ENCODE results near the gene TBL1X.
"Not testable (repeated sequence)": the region's sequence is repeated elsewhere in the genome, so short reads cannot be mapped to it uniquely, and the experiment has no call there.

Gene TBL1X

GRCh38 chrX:9464435-9465371 lies at the start of gene TBL1X:
Gene TBL1X (plus strand): TSS chrX:9465058. CDS start chrX:9653587, 188,529 bp downstream.
- peak; percentile 38 to 47 for DNase-seq (ENCODE audit: extremely low read depth in 1 of 2, low read depth in 1 of 2)

GRCh38 chrX:9416562-9417348 lies 48.1 kb upstream of the TBL1X start:
- DNase-seq (ENCODE audit: extremely low read depth in 1 of 2, low read depth in 1 of 2): no peak

- no peak for DNase-seq (ENCODE audit: extremely low read depth in 1 of 2, low read depth in 1 of 2)
Observed at GRCh38 chrX:9418262-9418661, 46.6 kb upstream of the TBL1X start.

GRCh38 chrX:9420275-9421265 lies 44.3 kb upstream of the TBL1X start:
- DNase-seq (ENCODE audit: extremely low read depth in 1 of 2, low read depth in 1 of 2): no peak

GRCh38 chrX:9429767-9430166 lies 35.1 kb upstream of the TBL1X start:
- DNase-seq (ENCODE audit: extremely low read depth in 1 of 2, low read depth in 1 of 2): no peak

GRCh38 chrX:9430346-9430921 lies 34.4 kb upstream of the TBL1X start:
- no peak for DNase-seq (ENCODE audit: extremely low read depth in 1 of 2, low read depth in 1 of 2)

- DNase-seq (ENCODE audit: extremely low read depth in 1 of 2, low read depth in 1 of 2): no peak
Observed at GRCh38 chrX:9431281-9431680, 33.6 kb upstream of the TBL1X start.

DNA sequence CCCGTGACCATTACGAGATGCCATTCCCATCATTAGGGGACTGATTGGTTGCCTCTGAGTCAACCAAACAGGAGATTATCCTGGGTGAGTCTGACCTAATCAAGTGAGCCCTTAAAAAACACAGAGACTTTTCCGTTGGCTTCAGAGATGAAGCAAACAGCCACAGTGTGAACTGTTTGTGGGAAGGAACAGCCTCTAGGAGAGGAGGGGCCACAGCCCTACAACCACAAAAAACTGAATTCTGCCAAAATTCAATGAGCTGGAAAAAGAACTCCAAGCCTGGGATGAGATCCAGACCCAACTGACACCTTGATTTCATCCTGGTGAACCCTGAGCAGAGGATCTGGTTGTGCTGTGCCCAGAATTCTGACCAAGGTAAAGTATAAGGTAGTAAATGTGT lies 31.3 kb upstream of the TBL1X start:
- no peak for DNase-seq (ENCODE audit: extremely low read depth in 1 of 2, low read depth in 1 of 2)

- no peak for DNase-seq (ENCODE audit: extremely low read depth in 1 of 2, low read depth in 1 of 2)
Observed at GRCh38 chrX:9434051-9434550, 30.8 kb upstream of the TBL1X start.

GRCh38 chrX:9435086-9435485 lies 29.8 kb upstream of the TBL1X start:
- not testable (repeated sequence) for DNase-seq (ENCODE audit: extremely low read depth in 1 of 2, low read depth in 1 of 2)

- DNase-seq (ENCODE audit: extremely low read depth in 1 of 2, low read depth in 1 of 2): no peak
Observed at GRCh38 chrX:9436812-9437211, 28.0 kb upstream of the TBL1X start.

DNA sequence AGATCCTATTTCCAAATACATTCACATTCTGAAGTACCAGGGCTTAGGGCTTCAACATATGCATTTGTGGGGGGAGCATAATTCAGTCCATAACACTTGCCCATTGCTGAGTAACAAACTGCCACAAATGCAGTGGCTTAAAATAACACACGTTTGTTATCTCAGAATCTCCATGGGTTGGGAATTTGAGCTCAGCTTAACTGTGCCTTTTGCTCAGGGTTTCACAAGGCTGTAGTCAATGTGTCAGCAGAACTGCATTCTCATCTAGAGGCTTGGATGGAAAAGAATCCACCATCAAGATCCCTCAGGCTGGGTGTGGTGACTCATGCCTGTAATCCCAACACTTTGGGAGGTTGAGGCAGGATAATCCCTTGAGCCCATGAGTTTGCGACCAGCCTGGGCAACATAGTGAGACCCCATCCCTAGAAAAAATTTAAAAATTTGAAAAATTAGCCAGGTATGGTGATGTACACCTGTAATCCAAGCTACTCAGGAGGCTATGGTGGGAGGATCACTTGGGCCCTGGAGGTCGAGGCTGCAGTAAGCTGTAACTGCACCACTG lies 25.8 kb upstream of the TBL1X start:
- no peak for DNase-seq (ENCODE audit: extremely low read depth in 1 of 2, low read depth in 1 of 2)

DNA sequence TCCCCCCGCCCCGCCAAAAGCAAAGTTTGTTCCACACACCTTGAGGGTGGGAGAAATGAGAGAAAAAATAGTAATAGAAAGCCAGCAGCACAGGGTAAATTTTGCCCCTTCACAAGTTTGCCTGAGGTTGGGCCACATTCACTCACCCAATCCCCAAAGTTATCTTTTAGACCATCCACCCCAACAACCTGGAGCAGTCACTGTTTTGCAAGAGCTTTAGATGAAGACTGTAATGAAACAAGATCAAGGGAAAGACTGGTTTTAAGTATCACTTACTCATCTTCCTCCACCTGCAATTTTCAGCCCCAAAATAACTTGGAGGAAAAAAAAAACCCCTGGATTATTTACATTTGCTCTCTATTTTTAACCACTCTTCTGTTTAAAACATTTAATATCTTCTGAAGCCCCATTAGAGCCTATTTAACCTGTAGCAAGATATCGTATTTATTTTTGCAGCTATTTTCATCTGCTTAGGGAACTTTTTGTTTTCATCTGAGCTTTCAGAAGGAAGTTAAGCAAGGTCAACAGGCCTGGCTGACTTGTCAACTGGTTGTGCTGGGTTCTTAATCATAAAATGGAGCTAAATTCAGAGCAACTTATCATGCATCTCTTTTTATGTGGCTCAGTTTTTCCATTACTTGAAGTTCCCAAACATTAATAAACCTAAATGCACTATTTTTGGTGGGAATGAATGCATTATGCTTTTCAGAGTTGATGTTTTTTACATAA lies 24.6 kb upstream of the TBL1X start:
- DNase-seq (ENCODE audit: extremely low read depth in 1 of 2, low read depth in 1 of 2): no peak

GRCh38 chrX:9442056-9442455 lies 22.8 kb upstream of the TBL1X start:
- DNase-seq (ENCODE audit: extremely low read depth in 1 of 2, low read depth in 1 of 2): no peak

- no peak for DNase-seq (ENCODE audit: extremely low read depth in 1 of 2, low read depth in 1 of 2)
Observed at GRCh38 chrX:9443327-9443726, 21.5 kb upstream of the TBL1X start.

- no peak for DNase-seq (ENCODE audit: extremely low read depth in 1 of 2, low read depth in 1 of 2)
Observed at GRCh38 chrX:9447906-9448305, 17.0 kb upstream of the TBL1X start.

DNA sequence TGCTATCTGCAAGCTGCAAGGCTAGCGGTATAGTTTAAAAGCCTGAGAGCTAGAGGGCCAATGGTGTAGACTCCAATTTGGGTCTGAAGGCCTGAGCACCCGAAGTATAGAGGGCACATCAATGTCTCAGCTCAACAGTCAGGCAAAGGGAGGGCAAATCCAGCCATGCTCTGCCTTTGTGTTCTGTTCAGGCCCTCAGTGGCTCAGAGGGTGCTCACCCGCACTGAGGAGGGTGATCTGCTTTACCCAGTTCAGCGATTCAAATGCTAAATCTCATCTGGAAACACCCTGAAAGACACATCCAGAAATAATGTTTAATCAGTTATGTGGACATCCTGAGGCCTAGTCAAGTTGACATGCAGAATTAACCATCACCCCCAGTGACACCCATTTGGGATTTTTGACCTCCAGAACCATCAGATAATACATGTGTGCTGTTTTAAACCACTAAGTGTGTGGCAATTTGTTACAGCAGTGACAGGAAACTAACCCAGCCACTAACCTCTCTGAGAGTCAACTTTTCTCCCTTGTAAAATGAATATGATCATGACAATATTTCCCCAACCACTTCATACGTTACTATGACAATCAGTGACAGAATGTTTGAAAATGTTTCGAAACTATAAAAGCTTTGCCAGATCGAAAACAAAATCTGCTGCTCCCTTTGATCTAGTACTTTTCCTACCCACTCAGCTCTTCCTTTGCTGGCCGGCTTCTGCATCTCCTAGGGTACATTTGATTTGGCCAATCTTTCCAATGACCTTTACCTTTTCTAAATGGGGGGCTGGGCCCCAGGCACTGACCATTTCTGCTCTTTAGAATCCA lies 8.4 kb upstream of the TBL1X start:
- no peak for DNase-seq (ENCODE audit: extremely low read depth in 1 of 2, low read depth in 1 of 2)

DNA sequence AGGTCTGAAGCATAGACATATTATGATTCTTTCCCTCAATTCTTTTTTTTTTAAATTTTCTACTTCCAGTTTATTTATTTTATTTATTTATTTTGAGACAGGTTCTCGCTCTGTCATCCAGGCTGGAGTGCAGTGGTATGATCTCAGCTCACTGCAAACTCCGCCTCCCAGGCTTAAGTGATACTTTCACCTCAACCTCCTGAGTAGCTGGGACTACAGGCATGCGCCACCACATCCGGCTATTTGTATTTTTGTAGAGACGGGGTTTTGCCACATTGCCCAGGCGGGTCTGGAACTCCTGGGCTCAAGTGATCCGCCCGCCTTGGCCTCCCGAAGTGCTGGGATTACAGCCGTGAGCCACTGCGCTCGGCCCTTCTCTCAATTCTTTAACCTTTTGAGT lies 6.8 kb upstream of the TBL1X start:
- not testable (repeated sequence) for DNase-seq (ENCODE audit: extremely low read depth in 1 of 2, low read depth in 1 of 2)

All from stimulated activated CD8-positive, alpha-beta memory T cell treated with anti-CD3 and anti-CD28 coated beads, Interleukin-7, amount 100 ng/mL, for 48 hours (primary cell).